K562 (cell line): ENCODE measurements around the gene USP15. TPM values are rescaled to one million over a fixed set of nuclear protein-coding genes. Genes with fewer than 3 reads are reported as not detected.

Experiments used
- ATAC-seq: fragments of 200-7000 bp; cut with Tn5 transposase; 3 replicates; pipeline ENCODE4 v1.9.1; 2020; ENCODE audit warnings: moderate library complexity
- BruUV-seq: library from RNA; stranded (reverse); fragments of 400-500 nt; replicated peaks from 2 replicates; lab custom pipeline; 2021; lab: Mats Ljungman, UMichigan
- CTCF ChIA-PET: fragments of 300-600 bp; formaldehyde crosslinking; extraction: SDS; loops from one replicate; lab custom pipeline; 2021; ENCODE audit warnings: low intra/inter-chr PET ratio; lab: Yijun Ruan, JAX
- POLR2A ChIA-PET: fragments of 300-600, 350-650 bp; sonication (Branson Sonifier 250); formaldehyde crosslinking; extraction: SDS; loops from one replicate; lab custom pipeline; 2021; ENCODE audit warnings: antibody characterized with exemption, inconsistent platforms; lab: Yijun Ruan, JAX
- DNase-seq, 4 experiments: peaks; one replicate each; pipeline versions ENCODE4 v3.0.0 to v3.0.0-alpha.2; 2011 to 2018; ENCODE audit warnings: low spot score in 3 of 4, mixed read lengths in 3 of 4; ENCODE audit errors: extremely low read depth in 1 of 4
- FAIRE-seq: peaks from 2 replicates; lab custom pipeline; 2011; peaks lifted over from hg19 to GRCh38; lab: Jason Lieb, UNC
- H2AFZ ChIP-seq: 2 replicates; pipeline ENCODE4 v1.6.0; 2011; ENCODE audit warnings: low read depth, low read length, control low read depth, inconsistent platforms
- H3K27ac ChIP-seq: fragments of 200-600 bp; 3 replicates; pipeline ENCODE4 v1.8.0; 2011; ENCODE audit warnings: low read depth, mild to moderate bottlenecking, control low read depth, inconsistent platforms, low read length, moderate library complexity, mixed read lengths; ENCODE audit errors: extremely low read depth
- H3K27me3 ChIP-seq, 2 experiments: fragments of 300-600 bp in 1 of 2; 2 replicates in 1 of 2; 3 replicates in 1 of 2; pipeline versions ENCODE4 v1.6.0 to v1.8.0; 2011; ENCODE audit warnings: inconsistent platforms in 2 of 2, low read length in 2 of 2, mild to moderate bottlenecking in 1 of 2, mixed read lengths in 1 of 2, moderate library complexity in 1 of 2; ENCODE audit not compliant: control insufficient read depth in 2 of 2, insufficient read depth in 2 of 2
- H3K36me3 ChIP-seq: fragments of 300-600 bp; 3 replicates; pipeline ENCODE4 v1.8.0; 2011; ENCODE audit warnings: mild to moderate bottlenecking, low read length, inconsistent platforms; ENCODE audit not compliant: control insufficient read depth, insufficient read depth
- H3K4me1 ChIP-seq, 2 experiments: fragments of 200-600 bp in 1 of 2; replicated peaks in 1 of 2; 2 replicates in 1 of 2; 3 replicates in 1 of 2; pipeline versions ENCODE4 v1.5.1 to v1.8.0; 2011; ENCODE audit warnings: inconsistent platforms in 2 of 2, low read length in 2 of 2, mild to moderate bottlenecking in 1 of 2, mixed read lengths in 1 of 2, moderate library complexity in 1 of 2; ENCODE audit not compliant: control insufficient read depth in 2 of 2, insufficient read depth in 2 of 2
- H3K4me2 ChIP-seq: 2 replicates; pipeline ENCODE4 v1.6.1; 2011; ENCODE audit warnings: low read length, control low read depth, inconsistent platforms, mixed read lengths; ENCODE audit not compliant: insufficient read depth
- H3K4me3 ChIP-seq: fragments of 200-600 bp; sonication (generic), shearing (Covaris generic); 2 replicates; pipeline ENCODE4 v1.5.1; 2016; ENCODE audit warnings: control low read depth, inconsistent platforms
- H3K79me2 ChIP-seq: fragments of 200-600 bp; 3 replicates; pipeline ENCODE4 v1.8.0; 2011; ENCODE audit warnings: low read length, inconsistent platforms; ENCODE audit not compliant: control insufficient read depth, insufficient read depth
- H3K9ac ChIP-seq, 2 experiments: 2 replicates each; pipeline versions ENCODE4 v1.6.0 to v1.6.1; 2011; ENCODE audit warnings: low read depth in 2 of 2, low read length in 2 of 2, control low read depth in 1 of 2, inconsistent platforms in 1 of 2, mild to moderate bottlenecking in 1 of 2, mixed read lengths in 1 of 2; ENCODE audit not compliant: insufficient read depth in 1 of 2
- H3K9me1 ChIP-seq: one replicate; pipeline ENCODE4 v1.6.0; 2011; ENCODE audit warnings: inconsistent platforms, mild to moderate bottlenecking, low read length, moderate library complexity; ENCODE audit not compliant: control insufficient read depth, insufficient read depth
- H3K9me3 ChIP-seq: replicated peaks from 2 replicates; pipeline ENCODE4 v1.5.1; 2011; ENCODE audit warnings: low read depth, low read length, inconsistent platforms; ENCODE audit not compliant: control insufficient read depth, insufficient read depth
- H4K20me1 ChIP-seq: replicated peaks from 2 replicates; pipeline ENCODE4 v1.6.1; 2011; ENCODE audit warnings: low read length, inconsistent platforms, mixed read lengths; ENCODE audit not compliant: control insufficient read depth, insufficient read depth
- HNRNPUL1 ChIP-seq: fragments of 200-400 bp; formaldehyde crosslinking; IDR thresholded peaks from 2 replicates; pipeline ENCODE4 v1.6.1; 2017; ENCODE audit warnings: low read length
- PHF20 ChIP-seq: fragments of 450-650 bp; IDR thresholded peaks from 2 replicates; pipeline ENCODE4 v1.6.1; 2018; ENCODE audit not compliant: partially characterized antibody
- POU5F1 ChIP-seq: fragments of 150-350 bp; IDR thresholded peaks from 2 replicates; pipeline ENCODE4 v1.6.1; 2014; ENCODE audit warnings: borderline replicate concordance, low read length, low read depth, mild to moderate bottlenecking; ENCODE audit not compliant: partially characterized antibody
- PRDM10 ChIP-seq: fragments of 450-650 bp; IDR thresholded peaks from 2 replicates; pipeline ENCODE4 v1.6.1; 2018; ENCODE audit not compliant: partially characterized antibody
- SNRNP70 ChIP-seq: fragments of 200-400 bp; formaldehyde crosslinking; optimal IDR thresholded peaks from 2 replicates; pipeline ENCODE3; 2017; ENCODE audit warnings: low read depth, low read length
- TRIM24 ChIP-seq, 2 experiments: fragments of 450-650 bp; IDR thresholded peaks; 2 replicates each; pipeline ENCODE4 v1.6.1; 2016
- ZBTB1 ChIP-seq: sonication (generic); formaldehyde crosslinking; IDR thresholded peaks from 2 replicates; pipeline ENCODE4 v1.8.1; 2023; ENCODE audit warnings: missing genetic modification reagents, low read depth, mild to moderate bottlenecking, borderline replicate concordance
- ZNF444 ChIP-seq: fragments of 250-450 bp; sonication (Bioruptor Pico); IDR thresholded peaks from 2 replicates; pipeline ENCODE4 v1.4.0; 2020; ENCODE audit warnings: mild to moderate bottlenecking, moderate library complexity
- WGBS: fragments of 100-300 bp; shearing (Covaris generic); methylation state at CpG from one replicate; pipeline ENCODE4 v1.1.6; 2016; ENCODE audit warnings: low coverage, mixed read lengths; ENCODE audit not compliant: insufficient coverage; ENCODE audit errors: missing lambda C conversion rate; 5-methylcytosine and 5-hydroxymethylcytosine counted together
- in situ Hi-C: fragments of 300-500 bp; cut with MboI; formaldehyde crosslinking; loops from 4 replicates; pipeline ENCODE4 v1.15.0; 2018; ENCODE audit warnings: inconsistent platforms, mixed read lengths
- intact Hi-C: fragments of 100-400 bp; cut with micrococcal nuclease; formaldehyde crosslinking; loops from 2 replicates; pipeline ENCODE4 v1.14.2; 2022
- polyA plus RNA-seq, 8 experiments: library from polyadenylated mRNA; depleted of rRNA in 4 of 8; stranded (reverse) in 5 of 8; unstranded in 3 of 8; fragments of >200 nt; fragmentation: Nextera tagmentation in 2 of 8; fragmentation: Illumina TruSeq in 1 of 8; extraction: Ambion mirVana in 2 of 8; extraction: Trizol in 1 of 8; gene quantifications; 2 replicates each; pipeline versions ENCODE4 v1.2.1 to v1.2.3, GENCODE V29; 2011 to 2014; ENCODE audit warnings: inconsistent platforms in 1 of 8, missing spikeins in 1 of 8
- total RNA-seq, 7 experiments: library from RNA; depleted of rRNA in 6 of 7; stranded (reverse); fragments of >200 nt in 6 of 7; fragmentation: Illumina TruSeq in 2 of 7; extraction: Trizol in 2 of 7; gene quantifications; 2 replicates each; pipeline versions ENCODE4 v1.2.1 to v1.2.3, GENCODE V29; 2011 to 2021; ENCODE audit warnings: low replicate concordance in 1 of 7

USP15 gene
- total and polyA plus RNA-seq, 9 of the 15 experiments (the other 6 are each of a cell fraction or from before 2014, with no cell fraction given): 140 to 272 (median 182) TPM

DNA sequence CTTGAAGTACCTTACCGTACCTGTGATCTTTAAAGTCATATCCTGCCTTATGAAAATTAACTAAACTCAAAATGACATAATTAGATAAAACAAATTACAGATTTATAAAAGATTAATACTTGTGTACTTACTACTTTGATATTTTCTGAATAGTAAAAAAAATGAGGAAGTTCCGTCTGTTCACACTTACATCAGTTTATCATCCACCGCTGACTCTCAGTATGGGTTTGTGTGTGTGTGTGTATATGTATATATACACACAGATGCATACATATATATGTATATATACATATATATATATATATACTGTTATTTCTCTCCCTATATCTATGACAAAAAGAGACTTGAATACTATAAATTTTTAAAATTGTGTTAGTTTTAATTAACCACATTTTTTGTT, 141.4 kb downstream of the USP15 start:
- 76% methylated on average over 3 of the region's 3 CpGs for WGBS
- Histone ChIP-seq H3K27ac (no peak overlapping the region), H3K4me3 (no peak overlapping the region), H3K4me2 (no peak overlapping the region), H3K79me2 (peaks cover 4% of the 10 kb centered on the region; the same call in 1 of the 3 replicates), H3K9ac (no peak overlapping the region), H3K9me1 (no peaks in the 10 kb centered on the region), H3K9me3 (no peaks in the 10 kb centered on the region), H3K27me3 (no peaks in the 10 kb centered on the region), H4K20me1 (no peaks in the 10 kb centered on the region), H2AFZ (no peak overlapping the region), H3K36me3 (peaks cover 91% of the 10 kb centered on the region)
- ATAC-seq (no peak), FAIRE-seq (no peak), DNase-seq (no peak)
- POLR2A ChIA-PET: no interaction called here
- intact Hi-C loops: no loop called here
- CTCF ChIA-PET: no interaction called here
- TF ChIP-seq ZBTB1 (CRISPR knock-in tag) (no peak), ZNF444 (CRISPR knock-in tag) (no peak), PRDM10 (no peak), TRIM24 (IDR thresholded peaks at IDR 0.05) (no peak), SNRNP70 (no peak), HNRNPUL1 (no peak), PHF20 (no peak), POU5F1 (no peak)
- TF ChIP-seq, all 486 proteins: peak for 0
- in situ Hi-C loops: no loop called here
- BruUV-seq: no TSS peak
- no peaks in the 10 kb centered on the region for H3K4me1 ChIP-seq
